A549 (cell line): ENCODE results near the gene DTX1.

ENCODE experiments used
- BCL3 ChIP-seq: fragments of >200 bp; sonication (Bioruptor Twin); formaldehyde crosslinking; IDR thresholded peaks from 3 replicates; pipeline ENCODE4 v1.6.1; 2016
- CEBPB ChIP-seq, 2 experiments: fragments of >200 bp in 1 of 2; sonication (Bioruptor Twin) in 1 of 2; formaldehyde crosslinking in 1 of 2; IDR thresholded peaks; 2 replicates each; pipeline ENCODE4 v1.6.1; 2012 to 2016
- CTCF ChIP-seq: fragments of >200 bp; sonication (Bioruptor Twin); formaldehyde crosslinking; IDR thresholded peaks from 3 replicates; pipeline ENCODE4 v1.5.1; 2016
- E2F6 ChIP-seq: IDR thresholded peaks from 2 replicates; pipeline ENCODE4 v1.6.1; 2012; ENCODE audit warnings: low read depth, borderline replicate concordance
- JUN ChIP-seq, 2 experiments: fragments of >200 bp; sonication (Bioruptor Twin); formaldehyde crosslinking; IDR thresholded peaks; 2 replicates in 1 of 2; 3 replicates in 1 of 2; pipeline ENCODE4 v1.6.1; 2016 to 2017
- MAZ ChIP-seq: fragments of 150-350 bp; IDR thresholded peaks from 2 replicates; pipeline ENCODE4 v1.6.1; 2014; ENCODE audit warnings: antibody characterized with exemption, low read depth, low read length, borderline replicate concordance
- POLR2A ChIP-seq: IDR thresholded peaks from 2 replicates; pipeline ENCODE4 v1.6.1; 2012; ENCODE audit warnings: mild to moderate bottlenecking, low read length
- RAD21 ChIP-seq, 2 experiments: fragments of >200 bp in 1 of 2; sonication (Bioruptor Twin) in 1 of 2; formaldehyde crosslinking in 1 of 2; IDR thresholded peaks in 1 of 2; conservative IDR thresholded peaks in 1 of 2; 2 replicates in 1 of 2; 3 replicates in 1 of 2; pipeline ENCODE4 v1.6.1; 2012 to 2018; ENCODE audit warnings: inconsistent platforms in 1 of 2
- REST ChIP-seq: fragments of 200-600 bp; sonication (generic); IDR thresholded peaks from 2 replicates; pipeline ENCODE4 v1.6.1; 2016; ENCODE audit warnings: antibody characterized with exemption, mild to moderate bottlenecking, moderate library complexity
- RFX5 ChIP-seq: fragments of 450-650 bp; IDR thresholded peaks from 2 replicates; pipeline ENCODE4 v1.7.1; 2014; ENCODE audit warnings: antibody characterized with exemption, mild to moderate bottlenecking, moderate library complexity
- RNF2 ChIP-seq: fragments of 200-600 bp; sonication (generic); IDR thresholded peaks from 2 replicates; pipeline ENCODE4 v1.6.1; 2016; ENCODE audit warnings: low read depth, mild to moderate bottlenecking, antibody characterized with exemption, moderate library complexity, borderline replicate concordance
- SMC3 ChIP-seq: fragments of >200 bp; sonication (Bioruptor Twin); formaldehyde crosslinking; IDR thresholded peaks from 3 replicates; pipeline ENCODE4 v1.6.1; 2018; ENCODE audit warnings: inconsistent platforms
- USF2 ChIP-seq: fragments of 450-650 bp; IDR thresholded peaks from 2 replicates; pipeline ENCODE4 v1.6.1; 2014; ENCODE audit warnings: antibody characterized with exemption

GRCh38 chr12:113113397-113113796 is 56.9 kb downstream of the DTX1 start:
- no peak for TF ChIP-seq RFX5
- no peak for TF ChIP-seq E2F6
- no peak for TF ChIP-seq CTCF
- no peak for TF ChIP-seq REST
- TF ChIP-seq MAZ: no peak
- no peak for TF ChIP-seq RNF2
- TF ChIP-seq USF2: no peak
- no peak for TF ChIP-seq POLR2A
- TF ChIP-seq JUN (IDR thresholded peaks at IDR 0.05): no peak
- TF ChIP-seq BCL3: no peak
- TF ChIP-seq SMC3: no peak
- no peak for TF ChIP-seq RAD21 (conservative IDR thresholded peaks at IDR 0.05 in 1 of 2, IDR thresholded peaks at IDR 0.05 in 1 of 2)
- TF ChIP-seq CEBPB (IDR thresholded peaks at IDR 0.05): no peak
